ENCODE results near the gene APMAP. TPM values are rescaled to one million over a fixed set of nuclear protein-coding genes. Genes with fewer than 3 reads are reported as not detected.

APMAP gene
- total RNA-seq, 2 experiments from 2014 or later = 36.7 to 40.0 TPM

DNA sequence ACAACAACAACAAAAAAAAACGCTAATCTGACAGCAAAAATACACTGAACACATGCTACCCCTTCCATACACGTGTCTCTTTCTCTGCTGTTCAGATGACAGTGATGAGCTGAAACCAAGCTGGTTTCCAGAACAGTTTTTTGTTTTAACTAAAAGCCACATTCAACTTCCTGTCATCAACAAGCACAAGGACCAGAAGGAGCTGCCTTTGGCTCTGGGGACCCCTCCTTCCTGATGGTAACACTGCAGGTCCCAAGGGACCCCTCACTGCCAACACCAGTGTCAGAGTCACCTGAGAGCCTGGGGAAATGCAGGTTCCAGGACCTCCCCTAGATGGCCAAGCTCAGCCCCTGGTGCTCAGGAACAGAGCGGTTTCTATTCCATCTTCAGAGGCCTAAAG is 37.5 kb downstream of the APMAP start:
- no peak for TF ChIP-seq CTCF (IDR thresholded peaks at IDR 0.05)
- no peaks in the 10 kb centered on the region for H3K27me3 Mint-ChIP-seq
- peak overlapping the region; percentile 84 for H3K27ac Mint-ChIP-seq
- ATAC-seq = peak; percentile 62
- H3K4me1 Mint-ChIP-seq (ENCODE audit: low read depth) = peaks cover 37% of the 10 kb centered on the region
- intact Hi-C loops (cut with micrococcal nuclease) = no loop called here
- ChIA-PET POLR2A (interaction anchor here (1.3 to 1.4 kb wide), 2 partner anchors 10 to 24 kb away, joined by 3 to 5 read pairs; no protein-coding TSS in a partner anchor), CTCF (interaction anchor here (1.0 to 1.5 kb wide), 5 partner anchors 8 to 38 kb away, joined by 3 to 6 read pairs (median 4); no protein-coding TSS in a partner anchor)
- no peaks in the 10 kb centered on the region for H3K9me3 Mint-ChIP-seq
- peak; percentile 24 for DNase-seq
- peak overlapping the region; percentile 13 for H3K4me3 Mint-ChIP-seq
- H3K36me3 Mint-ChIP-seq (ENCODE audit: low read depth) = peaks cover 28% of the 10 kb centered on the region

DNA sequence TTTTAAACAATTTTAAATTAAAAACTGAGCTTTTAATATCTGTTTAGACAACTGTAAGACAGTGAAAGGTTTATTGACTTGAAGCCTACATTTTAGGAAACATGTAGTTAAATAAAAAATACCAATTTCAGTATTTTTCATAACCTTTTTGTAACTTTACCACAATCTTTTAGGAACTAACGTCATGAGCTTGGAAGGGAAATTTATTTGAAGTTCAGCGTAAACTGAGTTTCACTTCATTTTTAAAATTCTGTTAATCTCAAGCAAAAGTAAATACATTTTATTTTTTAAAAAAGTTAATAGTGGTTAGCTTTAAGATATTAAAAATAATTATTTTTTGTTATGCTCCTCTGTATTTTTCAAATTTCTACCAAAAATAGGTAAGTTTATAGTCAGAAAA is 38.0 kb downstream of the APMAP start:
- no peaks in the 10 kb centered on the region for H3K27me3 Mint-ChIP-seq
- TF ChIP-seq CTCF (IDR thresholded peaks at IDR 0.05) = no peak
- H3K36me3 Mint-ChIP-seq (ENCODE audit: low read depth) = peaks cover 26% of the 10 kb centered on the region
- intact Hi-C loops (cut with micrococcal nuclease) = no loop called here
- DNase-seq (no peak), ATAC-seq (no peak)
- H3K4me3 Mint-ChIP-seq = peak overlapping the region; percentile 13
- peaks cover 38% of the 10 kb centered on the region for H3K4me1 Mint-ChIP-seq (ENCODE audit: low read depth)
- H3K9me3 Mint-ChIP-seq = no peaks in the 10 kb centered on the region
- POLR2A ChIA-PET = interaction anchor here (0.7 to 1.4 kb wide), 5 partner anchors 10 to 38 kb away, joined by 3 to 5 read pairs (median 3); partner anchors contain the start of gene APMAP
- peak overlapping the region; percentile 84 for H3K27ac Mint-ChIP-seq
- CTCF ChIA-PET = interaction anchor here (1.0 to 1.7 kb wide), 6 partner anchors 8 to 39 kb away, joined by 3 to 6 read pairs (median 4); no protein-coding TSS in a partner anchor

- no peak for DNase-seq
- POLR2A ChIA-PET = interaction anchor here (0.7 to 1.4 kb wide), 6 partner anchors 11 to 38 kb away, joined by 3 to 5 read pairs (median 4); partner anchors contain the start of gene APMAP
- Mint-ChIP-seq H3K4me1 (ENCODE audit: low read depth) (peaks cover 42% of the 10 kb centered on the region), H3K27me3 (no peaks in the 10 kb centered on the region), H3K36me3 (ENCODE audit: low read depth) (peaks cover 26% of the 10 kb centered on the region), H3K9me3 (no peaks in the 10 kb centered on the region), H3K27ac (peak overlapping the region; percentile 79), H3K4me3 (peak overlapping the region; percentile 14)
- ATAC-seq = no peak
- CTCF ChIA-PET = interaction anchor here (1.0 to 1.7 kb wide), 3 partner anchors 23 to 37 kb away, joined by 3 to 6 read pairs (median 4); no protein-coding TSS in a partner anchor
- TF ChIP-seq CTCF (IDR thresholded peaks at IDR 0.05) = no peak
- intact Hi-C loops (cut with micrococcal nuclease) = no loop called here
Measured at GRCh38 chr20:24954151-24954550, 38.4 kb downstream of the APMAP start.

DNA sequence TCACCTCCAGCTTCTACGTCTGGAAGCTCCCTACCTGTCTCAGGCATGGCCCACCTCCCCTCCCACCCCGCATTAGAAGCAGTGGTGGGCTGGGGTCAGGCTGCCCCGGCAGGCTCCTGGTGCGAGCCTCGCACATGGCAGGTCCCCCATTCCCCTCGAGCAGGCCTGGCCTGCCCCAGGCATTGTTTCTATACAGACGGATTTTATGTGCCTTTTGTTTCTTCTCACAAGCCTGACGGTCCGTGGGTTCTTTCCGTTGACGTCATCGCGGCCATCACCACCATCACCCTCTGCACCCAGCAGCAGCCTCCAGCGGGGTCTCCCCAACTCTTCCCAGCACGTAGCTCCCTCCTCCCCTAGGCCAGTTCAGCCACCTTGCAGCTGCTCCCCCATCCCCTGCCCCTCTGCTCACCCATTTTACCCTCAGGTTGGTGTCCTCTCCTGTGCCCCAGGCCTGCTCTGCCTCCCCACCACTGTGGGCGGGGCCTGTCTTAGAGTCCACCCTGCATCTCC is 38.9 kb downstream of the APMAP start:
- no peak for TF ChIP-seq CTCF (IDR thresholded peaks at IDR 0.05)
- no peaks in the 10 kb centered on the region for H3K27me3 Mint-ChIP-seq
- POLR2A ChIA-PET = interaction anchor here (0.7 to 2.2 kb wide), 6 partner anchors 10 to 39 kb away, joined by 3 to 6 read pairs (median 4); partner anchors contain the start of gene APMAP
- peak overlapping the region; percentile 14 for H3K4me3 Mint-ChIP-seq
- DNase-seq (peak; percentile 41), ATAC-seq (no peak)
- H3K36me3 Mint-ChIP-seq (ENCODE audit: low read depth) = peaks cover 25% of the 10 kb centered on the region
- intact Hi-C loops (cut with micrococcal nuclease) = no loop called here
- H3K27ac Mint-ChIP-seq = peak overlapping the region; percentile 79
- no peaks in the 10 kb centered on the region for H3K9me3 Mint-ChIP-seq
- peaks cover 47% of the 10 kb centered on the region for H3K4me1 Mint-ChIP-seq (ENCODE audit: low read depth)
- CTCF ChIA-PET = interaction anchor here (1.7 kb wide), 1 partner anchor 23 kb away, joined by 6 read pairs; no protein-coding TSS in a partner anchor

DNA sequence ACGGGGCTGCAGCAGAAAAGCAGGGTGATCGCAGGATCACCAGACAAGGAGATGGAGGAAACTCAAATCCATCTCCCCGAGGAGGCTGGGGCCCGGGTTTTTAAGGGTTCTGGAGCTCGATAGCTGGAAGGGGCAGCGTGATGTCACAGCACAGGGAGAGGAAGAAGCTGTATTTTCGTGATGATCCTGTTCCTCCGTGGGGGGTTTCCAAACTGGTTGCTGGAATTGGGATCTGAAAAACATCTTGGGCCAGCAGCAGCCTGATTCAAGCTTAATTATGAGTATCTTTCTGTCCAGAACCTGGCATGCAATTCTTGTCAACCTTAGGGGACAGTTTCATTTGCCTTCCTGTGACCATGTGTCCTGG is 39.4 kb downstream of the APMAP start:
- ChIA-PET POLR2A (interaction anchor here (1.0 to 2.2 kb wide), 3 partner anchors 11 to 39 kb away, joined by 4 to 6 read pairs (median 4); partner anchors contain the start of gene APMAP), CTCF (interaction anchor here (1.4 to 1.7 kb wide), 2 partner anchors 22 to 1016 kb away, joined by 3 to 6 read pairs; no protein-coding TSS in a partner anchor)
- no peak for DNase-seq
- no peaks in the 10 kb centered on the region for H3K27me3 Mint-ChIP-seq
- H3K4me1 Mint-ChIP-seq (ENCODE audit: low read depth) = peaks cover 52% of the 10 kb centered on the region
- TF ChIP-seq CTCF (IDR thresholded peaks at IDR 0.05) = no peak
- no peak for ATAC-seq
- intact Hi-C loops (cut with micrococcal nuclease) = no loop called here
- H3K27ac Mint-ChIP-seq = peak overlapping the region; percentile 79
- H3K4me3 Mint-ChIP-seq = peak overlapping the region; percentile 14
- no peaks in the 10 kb centered on the region for H3K9me3 Mint-ChIP-seq
- peaks cover 29% of the 10 kb centered on the region for H3K36me3 Mint-ChIP-seq (ENCODE audit: low read depth)
